ENCODE measurements around the gene HOXA11.

HOXA11 gene

GRCh38 chr7:27180431-27181420, 4.3 kb downstream of the HOXA11 start:
- DNase-seq (ENCODE audit: low read depth) = no peak

- DNase-seq (ENCODE audit: low read depth) = peak; percentile 61
Measured at GRCh38 chr7:27179503-27180430, 5.3 kb downstream of the HOXA11 start.

- DNase-seq (ENCODE audit: low read depth) = no peak
Measured at GRCh38 chr7:27179030-27179429, 6.0 kb downstream of the HOXA11 start.

GRCh38 chr7:27178366-27178765, 6.7 kb downstream of the HOXA11 start:
- DNase-seq (ENCODE audit: low read depth) = no peak

- no peak for DNase-seq (ENCODE audit: low read depth)
Measured at GRCh38 chr7:27177795-27178320, 7.2 kb downstream of the HOXA11 start.

- no peak for DNase-seq (ENCODE audit: low read depth)
Measured at GRCh38 chr7:27176962-27177794, 7.9 kb downstream of the HOXA11 start.

GRCh38 chr7:27176524-27176845, 8.5 kb downstream of the HOXA11 start:
- no peak for DNase-seq (ENCODE audit: low read depth)

GRCh38 chr7:27175626-27176523, 9.2 kb downstream of the HOXA11 start:
- DNase-seq (ENCODE audit: low read depth) = no peak

GRCh38 chr7:27174874-27175625, 10.0 kb downstream of the HOXA11 start:
- DNase-seq (ENCODE audit: low read depth) = no peak

- no peak for DNase-seq (ENCODE audit: low read depth)
Measured at GRCh38 chr7:27173956-27174873, 10.8 kb downstream of the HOXA11 start, which contains the start of gene HOXA10. Gene HOXA10, minus strand, starts transcription at chr7:27174320. Its CDS starts 14 bp downstream, at chr7:27174306.

GRCh38 chr7:27173511-27173955, 11.5 kb downstream of the HOXA11 start:
- no peak for DNase-seq (ENCODE audit: low read depth)

- no peak for DNase-seq (ENCODE audit: low read depth)
Measured at GRCh38 chr7:27172823-27173510, 12.1 kb downstream of the HOXA11 start.

GRCh38 chr7:27172315-27172774, 12.7 kb downstream of the HOXA11 start:
- DNase-seq (ENCODE audit: low read depth) = no peak

- DNase-seq (ENCODE audit: low read depth) = no peak
Measured at GRCh38 chr7:27171637-27172314, 13.3 kb downstream of the HOXA11 start.

GRCh38 chr7:27171325-27171636, 13.8 kb downstream of the HOXA11 start:
- no peak for DNase-seq (ENCODE audit: low read depth)

- DNase-seq (ENCODE audit: low read depth) = no peak
Measured at GRCh38 chr7:27170426-27171324, 14.4 kb downstream of the HOXA11 start.

All from activated T-cell treated with anti-CD3 and anti-CD28 coated beads for 1 hour (primary cell).